IPS DF 6.9 (cell line): Measurements from ENCODE around the gene GALNT17.

Source experiments
- DNase-seq: peaks from one replicate; pipeline ENCODE4 v3.0.0-alpha.2; 2013; ENCODE audit warnings: low read depth, low spot score
- H3K27ac ChIP-seq: one replicate; pipeline ENCODE4 v1.5.1; 2013; ENCODE audit warnings: low read length, control low read depth
- H3K27me3 ChIP-seq: 2 replicates; pipeline ENCODE4 v1.6.1; 2013; ENCODE audit warnings: mild to moderate bottlenecking, low read length; ENCODE audit not compliant: control insufficient read depth, insufficient read depth
- H3K36me3 ChIP-seq: 2 replicates; pipeline ENCODE4 v1.6.1; 2013; ENCODE audit warnings: low read length; ENCODE audit not compliant: control insufficient read depth, insufficient read depth
- H3K4me1 ChIP-seq: 2 replicates; pipeline ENCODE4 v1.6.1; 2013; ENCODE audit warnings: low read length; ENCODE audit not compliant: control insufficient read depth, insufficient read depth
- H3K4me3 ChIP-seq: 2 replicates; pipeline ENCODE4 v1.5.1; 2013; ENCODE audit warnings: mild to moderate bottlenecking, low read length
- H3K9me3 ChIP-seq: 2 replicates; pipeline ENCODE4 v1.6.1; 2013; ENCODE audit warnings: low read length, inconsistent platforms; ENCODE audit not compliant: control insufficient read depth, insufficient read depth
- WGBS: extraction: QIAGEN DNeasy Blood & Tissue Kit; methylation state at CpG from one replicate; pipeline ENCODE4 v1.1.7; 2013; ENCODE audit warnings: mixed read lengths, missing lambda C conversion rate; ENCODE audit not compliant: insufficient read length, insufficient coverage; 5-methylcytosine and 5-hydroxymethylcytosine counted together

GALNT17 gene

DNA sequence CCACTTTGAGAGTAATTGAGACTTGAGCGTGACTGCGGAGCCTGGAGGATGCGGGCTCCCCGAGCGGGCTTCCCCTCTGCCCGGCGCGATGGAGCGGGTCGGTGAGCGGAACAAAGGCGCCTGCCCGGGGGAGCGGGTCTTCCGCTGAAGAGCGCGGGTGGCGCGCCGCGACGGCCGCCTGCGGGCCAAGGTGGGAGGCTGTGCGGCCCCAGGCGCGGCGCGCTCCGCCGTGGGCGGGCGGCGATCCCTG lies at the start of gene GALNT17:
Gene GALNT17 (plus strand): TSS at position 18 of the 250 bp plus-strand sequence.
- Histone ChIP-seq H3K36me3 (no peaks in the 10 kb centered on the region), H3K9me3 (no peaks in the 10 kb centered on the region), H3K27me3 (no peaks in the 10 kb centered on the region), H3K4me1 (peaks cover 5% of the 10 kb centered on the region; the same call in 1 of the 2 replicates), H3K4me3 (peak within 1 kb of the TSS; percentile 71), H3K27ac (no peak within 1 kb of the TSS)
- WGBS = no CpG with 5 or more reads among the region's 34 CpGs
- no peak for DNase-seq

DNA sequence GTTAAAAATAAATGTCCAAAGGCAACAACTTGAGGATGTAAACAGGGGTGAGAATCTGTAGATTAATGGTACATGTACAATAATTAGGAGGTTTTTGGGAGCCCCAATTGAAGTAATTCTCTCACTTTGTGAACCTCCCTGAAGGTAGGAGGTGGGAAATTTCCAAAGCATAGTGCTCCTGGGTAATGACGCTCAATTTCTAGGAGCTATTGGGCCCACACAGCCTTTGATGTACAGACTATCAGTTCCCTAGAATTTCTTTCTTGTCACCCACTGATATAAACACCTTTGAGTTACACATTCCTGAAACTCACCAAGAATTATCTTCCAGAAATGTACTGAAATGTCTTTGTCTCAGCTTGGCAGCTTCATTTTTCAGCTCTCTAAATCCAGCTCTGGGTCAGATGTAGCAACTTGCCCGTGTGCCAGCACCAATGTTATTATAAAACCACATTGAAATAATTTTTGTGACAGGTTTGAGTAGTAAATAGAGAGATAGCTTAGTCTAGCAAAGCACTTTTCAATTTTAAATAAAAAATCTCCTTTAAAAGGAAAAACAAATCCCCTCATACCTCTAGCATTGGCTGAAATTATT lies 36.6 kb upstream of the GALNT17 start:
- WGBS = no CpG with 5 or more reads among the region's 2 CpGs
- H3K36me3 ChIP-seq = no peaks in the 10 kb centered on the region
- no peak for DNase-seq
- H3K4me3 ChIP-seq = no peak overlapping the region
- no peaks in the 10 kb centered on the region for H3K27me3 ChIP-seq
- 0 out of 2 replicates have a peak, but pooled peaks cover 2% of the 10 kb centered on the region for H3K4me1 ChIP-seq
- no peaks in the 10 kb centered on the region for H3K9me3 ChIP-seq
- H3K27ac ChIP-seq = no peak overlapping the region

DNA sequence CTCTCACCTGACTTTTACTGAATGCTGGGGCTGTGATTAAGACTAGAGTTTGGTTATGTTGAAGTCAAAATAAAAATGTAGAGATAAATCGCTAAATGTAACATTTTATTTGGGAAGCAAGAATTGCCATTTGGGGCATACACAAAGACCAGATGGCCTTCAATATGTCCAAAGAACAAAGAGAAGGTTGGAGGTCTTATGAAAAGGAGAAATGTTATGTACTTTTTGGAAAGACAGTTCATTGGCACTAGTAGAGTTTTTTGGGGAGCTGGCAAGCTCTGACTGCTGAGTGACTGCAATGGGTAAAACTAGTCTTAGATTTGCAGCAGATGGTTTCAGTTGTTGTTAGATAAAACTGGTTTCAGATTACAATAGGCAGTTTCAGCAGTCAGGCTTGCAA lies 35.6 kb upstream of the GALNT17 start:
- Histone ChIP-seq H3K4me1 (0 out of 2 replicates have a peak, but pooled peaks cover 2% of the 10 kb centered on the region), H3K4me3 (no peak overlapping the region), H3K27ac (no peak overlapping the region), H3K9me3 (no peaks in the 10 kb centered on the region), H3K27me3 (no peaks in the 10 kb centered on the region), H3K36me3 (no peaks in the 10 kb centered on the region)
- DNase-seq = no peak
- no CpG with 5 or more reads among the region's 1 CpG for WGBS

DNA sequence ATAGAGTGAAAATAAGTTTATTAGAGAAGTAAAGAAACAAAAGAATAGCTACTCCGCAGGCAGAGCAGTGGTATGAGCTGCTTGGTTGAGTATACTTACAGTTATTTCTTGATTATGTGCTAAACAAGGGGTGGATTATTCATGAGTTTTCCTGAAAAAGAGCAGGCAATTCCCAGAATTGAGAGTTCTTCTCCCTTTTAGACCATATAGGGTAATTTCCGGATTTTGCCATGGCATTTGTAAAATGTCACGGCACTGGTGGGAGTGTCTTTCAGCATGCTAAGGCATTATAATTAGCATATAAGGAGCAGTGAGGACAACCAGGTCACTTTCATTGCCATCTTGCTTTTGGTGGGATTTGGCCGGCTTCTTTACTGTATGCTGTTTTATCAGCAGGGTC lies 25.7 kb upstream of the GALNT17 start:
- WGBS = no CpG with 5 or more reads among the region's 4 CpGs
- no peak overlapping the region for H3K27ac ChIP-seq
- no peak for DNase-seq
- no peaks in the 10 kb centered on the region for H3K27me3 ChIP-seq
- no peaks in the 10 kb centered on the region for H3K36me3 ChIP-seq
- no peaks in the 10 kb centered on the region for H3K9me3 ChIP-seq
- no peaks in the 10 kb centered on the region for H3K4me1 ChIP-seq
- no peak overlapping the region for H3K4me3 ChIP-seq

DNA sequence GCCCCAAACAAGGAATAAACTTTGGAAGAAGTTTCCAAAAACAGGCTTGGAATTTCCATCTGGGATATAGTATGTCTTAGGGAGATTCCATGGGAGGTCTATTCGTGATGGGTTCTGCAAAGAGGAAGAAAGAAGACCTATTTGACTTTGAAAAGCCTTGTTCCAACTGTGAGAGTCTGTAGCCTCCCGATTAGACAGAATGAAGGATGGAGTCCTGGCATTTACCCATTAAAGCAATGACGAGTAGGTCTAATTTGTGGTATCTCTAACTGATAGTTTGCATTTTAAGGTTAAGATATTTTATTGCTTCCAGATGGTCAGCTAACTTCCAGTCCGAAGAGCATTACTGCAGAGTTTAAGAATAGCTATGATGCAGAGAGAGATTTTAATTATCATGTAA lies 19.5 kb upstream of the GALNT17 start:
- Histone ChIP-seq H3K9me3 (no peaks in the 10 kb centered on the region), H3K27ac (no peak overlapping the region), H3K4me3 (no peak overlapping the region), H3K27me3 (no peaks in the 10 kb centered on the region), H3K4me1 (no peaks in the 10 kb centered on the region; the same call in 1 of the 2 replicates), H3K36me3 (no peaks in the 10 kb centered on the region)
- WGBS = no CpG with 5 or more reads among the region's 4 CpGs
- no peak for DNase-seq

DNA sequence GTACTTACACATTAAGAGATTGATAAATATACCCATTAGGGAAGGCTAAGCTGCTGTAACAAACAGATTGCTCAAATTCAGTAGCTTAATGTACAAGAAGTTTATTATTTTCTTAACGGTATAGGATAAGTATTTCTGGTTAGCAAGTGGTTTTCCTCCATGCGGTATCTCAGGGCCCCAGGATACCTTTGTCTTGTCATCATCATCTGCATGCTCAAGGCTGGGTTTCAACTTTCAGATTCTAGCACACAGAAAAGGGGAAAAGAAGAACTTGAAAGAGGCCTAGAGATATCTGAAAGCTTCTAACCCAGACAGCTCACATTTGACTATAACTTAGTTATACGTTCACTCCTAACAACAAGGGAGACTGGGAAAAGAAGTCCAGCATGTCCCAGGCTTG lies 11.8 kb upstream of the GALNT17 start:
- WGBS = no CpG with 5 or more reads among the region's 3 CpGs
- Histone ChIP-seq H3K27me3 (no peaks in the 10 kb centered on the region), H3K4me3 (no peak overlapping the region), H3K4me1 (no peaks in the 10 kb centered on the region; the same call in 1 of the 2 replicates), H3K9me3 (no peaks in the 10 kb centered on the region), H3K27ac (no peak overlapping the region), H3K36me3 (no peaks in the 10 kb centered on the region)
- DNase-seq = no peak

DNA sequence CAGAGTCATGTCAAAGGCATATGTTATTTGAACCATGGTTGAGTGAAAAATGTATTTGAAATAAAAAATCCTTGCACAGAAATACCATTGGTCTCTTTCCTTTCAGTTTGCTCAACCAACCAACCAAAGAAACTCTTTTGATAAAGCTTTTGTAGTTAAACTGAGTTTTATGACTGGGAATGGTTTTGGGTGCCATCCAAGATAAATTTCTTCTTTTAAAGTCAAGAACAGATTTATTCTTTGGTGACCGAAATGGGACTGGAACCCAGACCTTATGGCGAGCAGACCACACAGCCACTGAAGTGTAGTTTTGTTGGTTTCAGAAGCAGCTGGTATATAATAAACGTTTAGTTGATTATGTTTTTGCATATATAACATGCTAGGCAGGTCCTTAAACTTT lies 2.8 kb upstream of the GALNT17 start:
- DNase-seq = no peak
- no peak overlapping the region for H3K4me3 ChIP-seq
- no CpG with 5 or more reads among the region's 3 CpGs for WGBS
- no peaks in the 10 kb centered on the region for H3K36me3 ChIP-seq
- no peak overlapping the region for H3K27ac ChIP-seq
- no peaks in the 10 kb centered on the region for H3K27me3 ChIP-seq
- no peaks in the 10 kb centered on the region for H3K9me3 ChIP-seq
- H3K4me1 ChIP-seq = peaks cover 2% of the 10 kb centered on the region; the same call in 1 of the 2 replicates

DNA sequence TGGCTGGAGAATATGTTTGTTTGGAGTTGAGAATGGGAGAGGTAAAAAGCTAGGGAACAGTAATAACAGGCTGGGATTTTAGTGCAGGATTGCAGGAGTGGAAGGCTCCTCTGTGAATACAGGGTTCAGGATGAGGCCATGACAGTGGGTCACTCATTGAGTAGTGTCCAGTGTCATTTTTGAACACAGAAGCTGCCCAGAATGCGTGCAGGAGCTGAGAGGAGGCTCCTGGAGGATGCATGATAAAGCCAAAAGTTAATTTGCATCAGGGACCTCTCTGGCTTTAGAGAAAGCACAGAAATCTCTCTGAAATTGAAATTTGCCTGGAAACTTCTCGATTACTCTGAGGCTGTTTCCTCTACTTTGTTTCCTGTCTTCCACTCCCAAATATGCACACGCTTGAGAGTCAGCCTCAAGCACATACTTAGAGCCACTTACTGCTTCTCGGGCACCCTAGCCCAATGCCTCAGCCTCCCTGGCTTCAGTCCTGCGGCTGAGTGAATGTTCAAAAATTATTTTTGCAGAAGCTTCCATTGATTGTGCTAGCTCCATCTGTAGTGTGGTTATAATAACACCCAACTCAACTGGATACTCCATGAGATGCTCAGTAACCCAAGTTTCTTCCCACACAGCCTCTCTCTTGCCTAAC lies 1.8 kb upstream of the GALNT17 start:
- Histone ChIP-seq H3K36me3 (no peaks in the 10 kb centered on the region), H3K4me1 (peaks cover 5% of the 10 kb centered on the region; the same call in 1 of the 2 replicates), H3K27me3 (no peaks in the 10 kb centered on the region), H3K27ac (no peak overlapping the region), H3K4me3 (no peak overlapping the region), H3K9me3 (no peaks in the 10 kb centered on the region)
- no CpG with 5 or more reads among the region's 5 CpGs for WGBS
- DNase-seq = no peak

DNA sequence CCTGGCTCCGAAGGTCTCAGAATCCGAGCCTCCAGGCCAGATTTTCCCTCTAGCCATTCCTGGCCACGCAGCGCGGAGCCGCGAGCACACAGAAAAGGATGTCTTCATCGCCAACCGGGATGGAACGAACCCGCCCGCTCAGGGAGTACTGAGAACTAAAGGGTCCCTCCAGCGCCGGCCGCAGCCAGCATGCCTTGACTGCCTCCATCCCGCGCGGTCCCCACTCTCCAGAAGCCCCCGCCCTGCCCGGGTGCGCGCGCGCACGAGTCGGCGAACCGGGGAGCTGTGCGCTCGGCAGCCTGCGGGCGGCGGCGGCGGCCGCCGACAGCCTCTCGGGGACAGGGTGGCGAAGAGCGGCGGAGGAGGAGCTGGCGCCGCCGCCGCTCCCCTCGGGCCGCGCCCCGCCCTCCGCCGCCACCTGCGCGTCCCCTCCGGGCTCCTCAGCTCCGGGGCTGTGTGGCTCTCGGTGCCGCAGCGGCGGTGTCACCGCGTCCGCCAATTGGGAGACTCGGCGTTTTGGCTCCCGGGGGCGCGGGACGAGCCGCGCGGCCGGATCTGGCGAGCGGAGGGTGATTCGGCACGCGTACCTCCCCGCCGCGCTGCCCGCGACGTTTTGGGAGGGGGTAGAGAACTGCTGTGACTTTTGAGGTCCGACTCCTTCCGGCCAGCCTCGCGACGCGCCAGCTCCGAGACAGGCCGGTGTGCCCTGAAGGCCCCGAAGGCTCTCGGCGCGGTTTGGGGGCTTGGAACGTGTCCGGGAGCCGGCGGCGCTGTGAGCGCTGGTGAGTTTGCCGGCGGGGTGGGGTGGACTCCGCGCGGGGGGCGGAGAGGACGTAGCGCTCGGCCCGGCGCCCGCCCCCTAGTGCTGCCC lies 453 bp upstream of the GALNT17 start:
- Histone ChIP-seq H3K4me3 (peak overlapping the region; percentile 71), H3K36me3 (no peaks in the 10 kb centered on the region), H3K27me3 (no peaks in the 10 kb centered on the region), H3K9me3 (no peaks in the 10 kb centered on the region), H3K4me1 (peaks cover 5% of the 10 kb centered on the region; the same call in 1 of the 2 replicates), H3K27ac (no peak overlapping the region)
- DNase-seq = peak; percentile 27
- WGBS = no CpG with 5 or more reads among the region's 113 CpGs

DNA sequence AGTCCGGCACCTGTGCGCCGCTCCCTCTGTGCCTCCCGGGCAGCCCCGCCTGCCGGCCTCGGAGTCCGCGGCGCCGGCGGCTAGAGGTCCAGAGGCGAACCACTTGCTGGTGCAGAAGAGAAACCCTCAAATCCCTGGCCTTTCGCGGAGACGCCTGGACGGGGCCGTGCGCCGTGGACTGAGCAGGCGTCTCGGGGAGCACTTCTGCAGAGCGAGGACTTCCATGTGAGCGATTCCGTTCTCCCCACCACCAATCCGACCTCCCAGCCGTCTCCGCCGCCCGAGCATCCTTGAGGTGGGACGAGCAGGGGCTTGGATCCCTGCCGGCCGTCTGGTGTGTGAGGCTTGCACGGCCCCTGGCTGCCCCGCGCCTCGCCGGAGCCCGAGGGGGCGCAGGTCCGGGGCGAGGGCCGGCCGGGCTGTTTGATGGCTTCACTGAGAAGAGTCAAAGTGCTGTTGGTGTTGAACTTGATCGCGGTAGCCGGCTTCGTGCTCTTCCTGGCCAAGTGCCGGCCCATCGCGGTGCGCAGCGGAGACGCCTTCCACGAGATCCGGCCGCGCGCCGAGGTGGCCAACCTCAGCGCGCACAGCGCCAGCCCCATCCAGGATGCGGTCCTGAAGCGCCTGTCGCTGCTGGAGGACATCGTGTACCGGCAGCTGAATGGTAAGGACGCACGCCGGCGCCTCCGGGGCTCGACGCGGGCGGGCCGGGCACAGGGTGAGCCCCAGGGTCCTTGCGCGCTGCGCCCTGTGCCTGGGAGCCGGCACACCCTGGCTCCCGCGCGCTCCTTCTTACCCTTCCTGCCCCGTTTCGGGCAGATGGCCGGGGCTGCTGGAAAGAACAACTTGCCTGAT lies 660 bp downstream of the GALNT17 start:
- no peaks in the 10 kb centered on the region for H3K27me3 ChIP-seq
- peak overlapping the region; percentile 71 for H3K4me3 ChIP-seq
- peaks cover 5% of the 10 kb centered on the region; the same call in 1 of the 2 replicates for H3K4me1 ChIP-seq
- no peak for DNase-seq
- no peaks in the 10 kb centered on the region for H3K36me3 ChIP-seq
- no CpG with 5 or more reads among the region's 88 CpGs for WGBS
- H3K27ac ChIP-seq = no peak overlapping the region
- H3K9me3 ChIP-seq = no peaks in the 10 kb centered on the region
